ENCODE measurements around the gene MAP1LC3B2. TPM values are rescaled to one million over a fixed set of nuclear protein-coding genes. Genes with fewer than 3 reads are reported as not detected.
"Not testable (repeated sequence)": the region's sequence is repeated elsewhere in the genome, so short reads cannot be mapped to it uniquely, and the experiment has no call there.

Gene MAP1LC3B2
- total RNA-seq, 4 donors from 2014 or later = 1.1 to 1.8 (median 1.8) TPM; not detected in 1

- Histone ChIP-seq H3K27me3 (no peaks in the 10 kb centered on the region), H3K27ac (no peak overlapping the region), H3K4me3 (no peak overlapping the region), H3K4me1 (no peaks in the 10 kb centered on the region), H3K36me3 (no peaks in the 10 kb centered on the region), H3K9me3 (peaks cover 0 to 18% (median 0%) of the 10 kb centered on the region in 3 donors)
- 100% methylated on average over 1 of the region's 1 CpG for WGBS, 2 donors (ENCODE audit: low coverage in 1 of 2)
- TF ChIP-seq EP300 (IDR thresholded peaks at IDR 0.05) (no peak), CTCF (IDR thresholded peaks at IDR 0.05) (no peak), POLR2A (IDR thresholded peaks at IDR 0.05) (no peak), POLR2AphosphoS5 (IDR thresholded peaks at IDR 0.05) (no peak)
- no peak for ATAC-seq
These were observed 4.1 kb downstream of the MAP1LC3B2 start for GRCh38 chr12:116563262-116563661.

DNA sequence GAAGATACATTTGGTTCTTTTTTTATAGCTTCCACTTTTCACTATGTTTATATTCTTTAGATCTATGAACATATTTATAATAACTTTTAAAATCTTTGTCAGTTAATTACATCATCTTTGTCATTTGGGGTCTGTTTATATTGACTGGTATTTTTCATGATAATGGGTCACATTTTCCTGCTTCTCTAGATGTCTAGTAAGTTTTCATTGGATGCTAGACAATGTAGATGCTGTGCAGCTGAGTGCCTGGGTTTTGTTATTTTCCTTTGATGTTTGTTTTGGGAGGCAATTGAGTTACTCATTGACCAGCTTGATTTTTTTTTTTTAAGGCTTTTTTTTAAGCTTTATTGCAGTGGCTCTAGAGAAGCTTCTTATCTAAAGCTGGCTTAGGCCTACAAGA, 4.9 kb downstream of the MAP1LC3B2 start:
- peaks cover 0 to 23% (median 0%) of the 10 kb centered on the region in 3 donors for H3K9me3 ChIP-seq
- no peaks in the 10 kb centered on the region for H3K4me1 ChIP-seq
- no peak for TF ChIP-seq EP300 (IDR thresholded peaks at IDR 0.05)
- H3K27me3 ChIP-seq = no peaks in the 10 kb centered on the region
- H3K36me3 ChIP-seq = no peaks in the 10 kb centered on the region
- H3K27ac ChIP-seq = no peak overlapping the region
- ATAC-seq = no peak
- no peak overlapping the region for H3K4me3 ChIP-seq

- peaks cover 0 to 23% (median 0%) of the 10 kb centered on the region in 3 donors for H3K9me3 ChIP-seq
- H3K4me1 ChIP-seq, H3K27me3 ChIP-seq, ATAC-seq, H3K4me3 ChIP-seq, H3K27ac ChIP-seq, H3K36me3 ChIP-seq: not testable (repeated sequence)
- WGBS, 2 donors (ENCODE audit: low coverage in 1 of 2) = 93 to 95% methylated on average over 6 to 7 of the region's 7 CpGs
These were observed 6.0 kb downstream of the MAP1LC3B2 start for GRCh38 chr12:116565221-116565620.

DNA sequence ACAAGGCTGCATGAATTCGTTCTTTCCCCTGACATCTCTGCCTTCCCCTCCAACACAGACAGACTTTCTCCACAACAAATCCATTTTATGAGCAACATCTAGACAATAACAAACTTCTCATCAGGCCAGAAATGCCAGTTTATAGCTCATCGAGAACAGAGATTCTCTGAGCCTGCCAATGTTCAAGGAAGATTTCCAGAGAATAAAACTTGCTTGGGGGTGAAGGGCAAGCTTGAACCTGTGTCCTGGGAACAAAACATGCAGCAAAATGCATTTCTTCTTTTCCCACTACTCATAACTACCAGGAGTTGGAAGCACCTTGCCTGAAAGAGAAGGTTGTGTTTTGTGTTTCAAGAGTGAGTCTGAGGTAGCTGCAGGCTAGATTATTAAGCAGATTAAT, 6.8 kb downstream of the MAP1LC3B2 start:
- ATAC-seq = no peak
- Histone ChIP-seq H3K27me3 (no peaks in the 10 kb centered on the region), H3K4me1 (no peaks in the 10 kb centered on the region), H3K36me3 (no peaks in the 10 kb centered on the region), H3K27ac (no peak overlapping the region), H3K9me3 (peaks cover 0 to 23% (median 0%) of the 10 kb centered on the region in 3 donors), H3K4me3 (no peak overlapping the region)
- WGBS, 2 donors (ENCODE audit: low coverage in 1 of 2) = 78 to 90% methylated on average over 2 of the region's 2 CpGs
- TF ChIP-seq CTCF (IDR thresholded peaks at IDR 0.05) (no peak), POLR2A (IDR thresholded peaks at IDR 0.05) (no peak), EP300 (IDR thresholded peaks at IDR 0.05) (no peak), POLR2AphosphoS5 (IDR thresholded peaks at IDR 0.05) (no peak)

DNA sequence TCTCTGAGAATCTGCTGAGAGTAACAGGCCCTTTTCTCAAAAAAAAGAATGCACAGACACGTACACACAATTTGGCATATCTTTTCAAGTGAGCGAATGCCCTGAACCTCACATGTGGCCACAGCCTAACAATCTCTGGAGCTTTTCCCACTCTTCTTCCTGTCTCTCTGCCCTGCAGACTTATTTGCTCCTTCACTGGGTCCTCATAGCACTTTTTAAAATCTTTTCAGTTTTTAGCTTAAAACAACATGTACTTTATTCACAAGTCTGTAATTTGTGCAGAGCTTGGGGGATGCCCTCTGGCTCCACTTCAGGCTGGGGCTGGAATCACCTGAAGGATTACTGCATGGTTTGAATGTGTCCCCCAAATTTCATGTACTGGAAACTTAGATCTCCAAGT, 9.0 kb downstream of the MAP1LC3B2 start:
- ATAC-seq = no peak
- Histone ChIP-seq H3K27ac (no peak overlapping the region), H3K27me3 (no peaks in the 10 kb centered on the region), H3K4me3 (no peak overlapping the region), H3K9me3 (peaks cover 0 to 20% (median 0%) of the 10 kb centered on the region in 3 donors), H3K36me3 (no peaks in the 10 kb centered on the region), H3K4me1 (no peaks in the 10 kb centered on the region)
- TF ChIP-seq CTCF (IDR thresholded peaks at IDR 0.05) (no peak), POLR2AphosphoS5 (IDR thresholded peaks at IDR 0.05) (no peak), POLR2A (IDR thresholded peaks at IDR 0.05) (no peak), EP300 (IDR thresholded peaks at IDR 0.05) (no peak)
- 76 to 89% methylated on average over 2 of the region's 2 CpGs for WGBS, 2 donors (ENCODE audit: low coverage in 1 of 2)

DNA sequence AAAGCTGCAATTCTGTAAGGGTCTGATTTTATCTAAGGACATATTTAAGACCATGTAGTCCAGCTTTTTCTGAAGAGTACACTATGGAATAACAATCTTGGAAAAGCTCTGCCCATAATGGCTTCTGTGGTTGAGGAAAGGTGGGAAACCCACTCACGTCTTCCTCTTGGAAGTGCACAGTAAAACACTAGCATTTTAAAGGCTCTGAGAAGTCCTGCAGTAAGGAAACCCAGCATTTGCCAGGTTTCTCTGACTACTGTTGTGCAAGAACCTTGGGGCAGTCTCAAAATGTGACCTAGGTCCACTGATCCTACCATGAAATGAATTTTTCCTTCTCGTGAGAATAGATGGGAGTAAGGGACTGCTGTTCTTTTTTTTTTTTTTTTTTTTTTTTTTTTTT, 11.9 kb downstream of the MAP1LC3B2 start:
- Histone ChIP-seq H3K36me3 (no peaks in the 10 kb centered on the region), H3K4me3 (no peak overlapping the region), H3K9me3 (peaks cover 0 to 5% (median 0%) of the 10 kb centered on the region in 3 donors), H3K27me3 (no peaks in the 10 kb centered on the region), H3K4me1 (no peaks in the 10 kb centered on the region), H3K27ac (no peak overlapping the region)
- TF ChIP-seq POLR2A (IDR thresholded peaks at IDR 0.05) (no peak), CTCF (IDR thresholded peaks at IDR 0.05) (no peak), EP300 (IDR thresholded peaks at IDR 0.05) (no peak), POLR2AphosphoS5 (IDR thresholded peaks at IDR 0.05) (no peak)
- 68% methylated on average over 2 of the region's 2 CpGs; no CpG with 5 or more reads in 1 of the 2 donors for WGBS, 2 donors (ENCODE audit: low coverage in 1 of 2)
- ATAC-seq = no peak

All from gastroesophageal sphincter (tissue), 4 donors.